NCI-H524 treated with DMSO at 0.1 percent for 48 hours (cell line): ENCODE measurements around the gene KRT34.
"Not testable (repeated sequence)": the region's sequence is repeated elsewhere in the genome, so short reads cannot be mapped to it uniquely, and the experiment has no call there.

ENCODE experiments used
- DNase-seq: peaks from one replicate; lab custom pipeline; 2025; lab: John Stamatoyannopoulos, UW

Gene KRT34

GRCh38 chr17:41381943-41382342, at the start of gene KRT34:
Gene KRT34 (minus strand): TSS chr17:41382306. CDS start chr17:41382246, 60 bp downstream.
- DNase-seq, result not testable (repeated sequence)

- DNase-seq, result not testable (repeated sequence)
These were observed 48.3 kb upstream of the KRT34 start for GRCh38 chr17:41430376-41430775.

GRCh38 chr17:41429667-41430066, 47.6 kb upstream of the KRT34 start:
- no peak for DNase-seq

GRCh38 chr17:41428591-41429291, 46.6 kb upstream of the KRT34 start:
- no peak for DNase-seq

- no peak for DNase-seq
These were observed 42.1 kb upstream of the KRT34 start, which contains the start of gene KRT37 for GRCh38 chr17:41424111-41424635. Gene KRT37 (minus strand): TSS chr17:41424585. CDS start chr17:41424523, 62 bp downstream.

- DNase-seq, result not testable (repeated sequence)
These were observed 40.5 kb upstream of the KRT34 start for GRCh38 chr17:41422586-41422985.

GRCh38 chr17:41421617-41422016, 39.5 kb upstream of the KRT34 start:
- no peak for DNase-seq

GRCh38 chr17:41421116-41421515, 39.0 kb upstream of the KRT34 start:
- DNase-seq, result no peak

- no peak for DNase-seq
These were observed 38.0 kb upstream of the KRT34 start for GRCh38 chr17:41420134-41420533.

GRCh38 chr17:41419716-41420115, 37.6 kb upstream of the KRT34 start:
- DNase-seq, result no peak

- no peak for DNase-seq
These were observed 36.2 kb upstream of the KRT34 start for GRCh38 chr17:41418116-41418860.

- no peak for DNase-seq
These were observed 35.5 kb upstream of the KRT34 start for GRCh38 chr17:41417576-41418015.

GRCh38 chr17:41417127-41417526, 35.0 kb upstream of the KRT34 start:
- DNase-seq, result no peak

GRCh38 chr17:41416479-41416878, 34.4 kb upstream of the KRT34 start:
- no peak for DNase-seq

GRCh38 chr17:41415833-41416335, 33.8 kb upstream of the KRT34 start:
- no peak for DNase-seq

- no peak for DNase-seq
These were observed 33.3 kb upstream of the KRT34 start for GRCh38 chr17:41415411-41415810.

GRCh38 chr17:41413982-41414381, 31.9 kb upstream of the KRT34 start:
- DNase-seq, result no peak

GRCh38 chr17:41413353-41413957, 31.3 kb upstream of the KRT34 start:
- DNase-seq, result no peak

GRCh38 chr17:41411072-41411840, 29.1 kb upstream of the KRT34 start:
- DNase-seq, result no peak

GRCh38 chr17:41407226-41407625, 25.1 kb upstream of the KRT34 start:
- no peak for DNase-seq

GRCh38 chr17:41406205-41406604, 24.1 kb upstream of the KRT34 start:
- DNase-seq, result no peak
